ENCODE results near the gene CENPK.
"Not testable (repeated sequence)": the region's sequence is repeated elsewhere in the genome, so short reads cannot be mapped to it uniquely, and the experiment has no call there.

DNA sequence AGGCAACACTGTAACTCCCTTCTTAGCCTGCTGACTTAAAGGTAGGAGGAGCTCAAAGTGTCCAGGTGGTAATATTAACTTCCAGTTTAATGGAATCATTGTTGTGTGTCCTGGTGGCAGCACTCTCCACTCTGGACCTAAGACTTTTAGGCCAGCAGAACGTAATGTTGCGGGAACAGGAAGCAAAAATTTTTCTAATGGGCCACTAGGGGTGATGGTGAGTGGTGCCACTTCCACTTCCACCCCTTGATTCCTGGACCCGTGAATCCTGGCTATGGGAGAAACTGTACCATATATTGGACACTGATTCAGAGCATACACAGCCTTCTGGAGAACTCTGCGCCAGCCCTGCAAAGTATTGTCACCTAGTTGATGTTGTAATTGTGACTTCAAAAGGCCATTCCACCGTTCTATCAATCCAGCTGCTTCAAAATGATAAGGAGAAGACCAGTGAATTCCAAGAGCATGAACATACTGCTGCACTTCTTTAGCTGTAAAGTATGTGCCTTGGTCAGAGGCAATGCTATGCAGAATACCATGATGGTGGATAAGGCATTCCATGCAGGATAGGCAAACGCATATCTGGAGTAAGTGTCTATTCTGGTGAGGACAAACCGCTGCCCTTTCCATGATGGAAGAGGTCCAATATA is 74.8 kb downstream of the CENPK start:
- not testable (repeated sequence) for TF ChIP-seq POLR2A (IDR thresholded peaks at IDR 0.05); POLR2AphosphoS5 (IDR thresholded peaks at IDR 0.05; ENCODE audit: insufficient read depth in 1 of 2, low read depth in 1 of 2)
- TF ChIP-seq, protein P1, sequence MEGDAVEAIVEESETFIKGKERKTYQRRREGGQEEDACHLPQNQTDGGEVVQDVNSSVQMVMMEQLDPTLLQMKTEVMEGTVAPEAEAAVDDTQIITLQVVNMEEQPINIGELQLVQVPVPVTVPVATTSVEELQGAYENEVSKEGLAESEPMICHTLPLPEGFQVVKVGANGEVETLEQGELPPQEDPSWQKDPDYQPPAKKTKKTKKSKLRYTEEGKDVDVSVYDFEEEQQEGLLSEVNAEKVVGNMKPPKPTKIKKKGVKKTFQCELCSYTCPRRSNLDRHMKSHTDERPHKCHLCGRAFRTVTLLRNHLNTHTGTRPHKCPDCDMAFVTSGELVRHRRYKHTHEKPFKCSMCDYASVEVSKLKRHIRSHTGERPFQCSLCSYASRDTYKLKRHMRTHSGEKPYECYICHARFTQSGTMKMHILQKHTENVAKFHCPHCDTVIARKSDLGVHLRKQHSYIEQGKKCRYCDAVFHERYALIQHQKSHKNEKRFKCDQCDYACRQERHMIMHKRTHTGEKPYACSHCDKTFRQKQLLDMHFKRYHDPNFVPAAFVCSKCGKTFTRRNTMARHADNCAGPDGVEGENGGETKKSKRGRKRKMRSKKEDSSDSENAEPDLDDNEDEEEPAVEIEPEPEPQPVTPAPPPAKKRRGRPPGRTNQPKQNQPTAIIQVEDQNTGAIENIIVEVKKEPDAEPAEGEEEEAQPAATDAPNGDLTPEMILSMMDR (IDR thresholded peaks at IDR 0.05) = not testable (repeated sequence)

All from vagina (tissue), 2 donors.